ENCODE measurements around the gene KDM7A. TPM values are rescaled to one million over a fixed set of nuclear protein-coding genes. Genes with fewer than 3 reads are reported as not detected.
A peak's percentile ranks its signal among the peaks of the same experiment; 100 is the strongest.

Gene KDM7A
- total and polyA plus RNA-seq, 9 of the 15 experiments (the other 6 are each of a cell fraction or from before 2014, with no cell fraction given) = 0.90 to 8.4 (median 7.0) TPM

DNA sequence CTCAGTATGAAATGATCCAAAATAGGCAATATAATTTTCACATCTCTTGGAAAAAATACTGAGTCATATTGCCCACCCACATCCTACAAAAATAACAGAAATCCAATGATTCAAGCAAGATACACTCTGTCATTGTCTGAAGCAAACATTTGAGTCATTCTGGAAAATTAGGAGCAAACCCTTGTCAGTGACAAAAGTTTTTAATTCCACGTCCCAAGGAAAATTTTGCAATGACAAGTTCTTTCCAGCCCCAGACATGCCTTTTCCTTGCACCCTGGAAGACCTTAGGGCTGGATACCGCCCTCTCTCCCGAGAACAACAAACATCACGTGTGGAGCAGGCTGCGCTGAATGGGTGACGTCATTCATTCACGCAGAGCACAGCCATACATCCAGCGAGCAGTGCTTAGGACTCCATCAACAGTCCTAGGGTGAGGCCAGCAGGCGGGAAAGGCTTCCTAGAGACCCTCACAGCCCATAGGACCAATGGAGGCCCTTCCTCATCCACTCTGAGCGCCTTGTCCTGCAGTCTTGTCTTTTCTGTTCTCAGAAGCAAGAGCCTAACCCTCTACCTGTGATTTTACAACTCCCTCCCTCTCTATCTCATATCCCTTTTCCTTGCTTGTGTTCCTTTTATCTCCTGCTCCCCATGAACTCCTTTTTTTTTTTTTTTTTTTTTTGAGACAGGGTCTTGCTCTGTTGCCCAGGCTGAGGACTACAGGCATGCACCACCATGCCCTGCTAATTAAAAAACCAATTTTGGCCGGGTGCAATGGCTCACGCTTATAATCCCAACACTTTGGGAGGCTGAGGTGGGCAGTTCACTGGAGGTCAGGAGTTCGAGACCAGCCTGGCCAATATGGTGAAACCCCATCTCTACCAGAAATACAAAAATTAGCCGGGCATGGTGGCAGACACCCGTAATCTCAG is 23.5 kb upstream of the KDM7A start (continued):
- peak; percentile 56 for TF ChIP-seq REST (IDR thresholded peaks at IDR 0.05; ENCODE audit: borderline replicate concordance)
- no peak for TF ChIP-seq REST (CRISPR knock-in tag; IDR thresholded peaks at IDR 0.05; ENCODE audit: low read depth)
- peak; percentile 87 for TF ChIP-seq RAD51 (IDR thresholded peaks at IDR 0.05; ENCODE audit: borderline replicate concordance, low read depth)
- peak; percentile 96 for TF ChIP-seq CREM (IDR thresholded peaks at IDR 0.05; ENCODE audit: low read depth)
- TF ChIP-seq SMARCC2 (IDR thresholded peaks at IDR 0.05; ENCODE audit: low read depth) = 0 out of 2 replicates have a peak, but pooled peaks have one; percentile 74
- TF ChIP-seq, protein P1, sequence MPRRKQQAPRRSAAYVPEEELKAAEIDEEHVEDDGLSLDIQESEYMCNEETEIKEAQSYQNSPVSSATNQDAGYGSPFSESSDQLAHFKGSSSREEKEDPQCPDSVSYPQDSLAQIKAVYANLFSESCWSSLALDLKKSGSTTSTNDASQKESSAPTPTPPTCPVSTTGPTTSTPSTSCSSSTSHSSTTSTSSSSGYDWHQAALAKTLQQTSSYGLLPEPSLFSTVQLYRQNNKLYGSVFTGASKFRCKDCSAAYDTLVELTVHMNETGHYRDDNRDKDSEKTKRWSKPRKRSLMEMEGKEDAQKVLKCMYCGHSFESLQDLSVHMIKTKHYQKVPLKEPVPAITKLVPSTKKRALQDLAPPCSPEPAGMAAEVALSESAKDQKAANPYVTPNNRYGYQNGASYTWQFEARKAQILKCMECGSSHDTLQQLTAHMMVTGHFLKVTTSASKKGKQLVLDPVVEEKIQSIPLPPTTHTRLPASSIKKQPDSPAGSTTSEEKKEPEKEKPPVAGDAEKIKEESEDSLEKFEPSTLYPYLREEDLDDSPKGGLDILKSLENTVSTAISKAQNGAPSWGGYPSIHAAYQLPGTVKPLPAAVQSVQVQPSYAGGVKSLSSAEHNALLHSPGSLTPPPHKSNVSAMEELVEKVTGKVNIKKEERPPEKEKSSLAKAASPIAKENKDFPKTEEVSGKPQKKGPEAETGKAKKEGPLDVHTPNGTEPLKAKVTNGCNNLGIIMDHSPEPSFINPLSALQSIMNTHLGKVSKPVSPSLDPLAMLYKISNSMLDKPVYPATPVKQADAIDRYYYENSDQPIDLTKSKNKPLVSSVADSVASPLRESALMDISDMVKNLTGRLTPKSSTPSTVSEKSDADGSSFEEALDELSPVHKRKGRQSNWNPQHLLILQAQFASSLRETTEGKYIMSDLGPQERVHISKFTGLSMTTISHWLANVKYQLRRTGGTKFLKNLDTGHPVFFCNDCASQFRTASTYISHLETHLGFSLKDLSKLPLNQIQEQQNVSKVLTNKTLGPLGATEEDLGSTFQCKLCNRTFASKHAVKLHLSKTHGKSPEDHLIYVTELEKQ (CRISPR knock-in tag; IDR thresholded peaks at IDR 0.05) = no peak
- 0 out of 2 replicates have a peak, but pooled peaks have one; percentile 42 for TF ChIP-seq ZNF583 (CRISPR knock-in tag; IDR thresholded peaks at IDR 0.05)
- peak in 1 of 2 experiments; percentile 83; a peak in 2 of 4 replicates for TF ChIP-seq HDAC1 (IDR thresholded peaks at IDR 0.05)
- TF ChIP-seq ZNF316 (IDR thresholded peaks at IDR 0.05) = 0 out of 2 replicates have a peak, but pooled peaks have one; percentile 31

Data from K562 (cell line).